Activated CD4-positive, alpha-beta T cell treated with anti-CD3 and anti-CD28 coated beads, Interleukin-2, amount 50 U/mL, for 24 hours (primary cell): ENCODE results near the gene TGIF2.
"Not testable (repeated sequence)": the region's sequence is repeated elsewhere in the genome, so short reads cannot be mapped to it uniquely, and the experiment has no call there.

Experiments used
- DNase-seq, 2 donors: peaks; one replicate each; pipeline ENCODE4 v3.0.0-alpha.2; 2020; ENCODE audit warnings: low read depth in 1 of 2, low spot score in 1 of 2

The TGIF2 gene

GRCh38 chr20:36611625-36612024, 38.2 kb downstream of the TGIF2 start:
- DNase-seq: no peak

- DNase-seq: no peak
These were observed 40.6 kb downstream of the TGIF2 start for GRCh38 chr20:36613974-36614373.

GRCh38 chr20:36614781-36615557, 41.6 kb downstream of the TGIF2 start:
- no peak for DNase-seq

GRCh38 chr20:36620917-36621316, 47.5 kb downstream of the TGIF2 start:
- DNase-seq: no peak

GRCh38 chr20:36623444-36623843, 50.0 kb downstream of the TGIF2 start:
- no peak for DNase-seq

- DNase-seq: no peak
These were observed 50.9 kb downstream of the TGIF2 start for GRCh38 chr20:36624068-36624943.

- no peak for DNase-seq
These were observed 51.5 kb downstream of the TGIF2 start for GRCh38 chr20:36624944-36625324.

GRCh38 chr20:36628076-36628475, 54.7 kb downstream of the TGIF2 start:
- DNase-seq: no peak

- DNase-seq: no peak
These were observed 56.6 kb downstream of the TGIF2 start for GRCh38 chr20:36629719-36630681.

- no peak for DNase-seq
These were observed 58.2 kb downstream of the TGIF2 start for GRCh38 chr20:36631646-36632045.

- no peak for DNase-seq
These were observed 58.7 kb downstream of the TGIF2 start for GRCh38 chr20:36632147-36632486.

GRCh38 chr20:36632487-36633284, 59.3 kb downstream of the TGIF2 start:
- no peak for DNase-seq

- DNase-seq: no peak
These were observed 59.9 kb downstream of the TGIF2 start for GRCh38 chr20:36633285-36633772.

GRCh38 chr20:36634342-36634741, 60.9 kb downstream of the TGIF2 start:
- DNase-seq: no peak

GRCh38 chr20:36638876-36639400, 65.5 kb downstream of the TGIF2 start:
- DNase-seq: not testable (repeated sequence)

- DNase-seq: no peak
These were observed 68.1 kb downstream of the TGIF2 start for GRCh38 chr20:36641506-36641843.

- no peak for DNase-seq
These were observed 68.7 kb downstream of the TGIF2 start for GRCh38 chr20:36642136-36642535.
